WTC11 (cell line): ENCODE data around the gene TIMM29. TPM values are rescaled to one million over a fixed set of nuclear protein-coding genes. Genes with fewer than 3 reads are reported as not detected.

ENCODE experiments used
- ATAC-seq: fragments of 200-7000 bp; cut with Tn5 transposase; 2 replicates; pipeline ENCODE4 v1.10.0; 2021; ENCODE audit warnings: mild to moderate bottlenecking, moderate library complexity
- CTCF ChIA-PET: fragments of 300-600 bp; sonication (Branson Sonifier 250); formaldehyde crosslinking; loops from one replicate; lab custom pipeline; 2021; ENCODE audit warnings: antibody characterized with exemption; lab: Charles Lee
- POLR2A ChIA-PET: fragments of 350-600 bp; sonication (Branson Sonifier 250); formaldehyde crosslinking; loops from one replicate; lab custom pipeline; 2021; ENCODE audit warnings: antibody characterized with exemption; lab: Charles Lee
- DNase-seq: peaks from one replicate; pipeline ENCODE4 v3.0.0; 2021; ENCODE audit warnings: low spot score
- H3K27ac Mint-ChIP-seq: 2 replicates; pipeline ENCODE4 v1.8.0; 2021; ENCODE audit warnings: mixed read lengths
- H3K27me3 Mint-ChIP-seq: 2 replicates; pipeline ENCODE4 v1.8.0; 2021; ENCODE audit warnings: low read depth, mild to moderate bottlenecking, moderate library complexity, mixed read lengths
- H3K36me3 Mint-ChIP-seq: 2 replicates; pipeline ENCODE4 v1.8.0; 2021; ENCODE audit warnings: mixed read lengths
- H3K4me1 Mint-ChIP-seq: 2 replicates; pipeline ENCODE4 v1.8.0; 2022; ENCODE audit warnings: mixed read lengths
- H3K4me3 Mint-ChIP-seq: 2 replicates; pipeline ENCODE4 v1.8.0; 2021; ENCODE audit warnings: mild to moderate bottlenecking, moderate library complexity, mixed read lengths
- H3K9me3 Mint-ChIP-seq: 2 replicates; pipeline ENCODE4 v1.8.0; 2021; ENCODE audit warnings: mixed read lengths
- CBFB ChIP-seq: sonication (generic); formaldehyde crosslinking; IDR thresholded peaks from 2 replicates; pipeline ENCODE4 v1.8.1; 2022; ENCODE audit warnings: mild to moderate bottlenecking, low read depth, missing genetic modification reagents
- CREB1 ChIP-seq: sonication (generic); formaldehyde crosslinking; IDR thresholded peaks from 2 replicates; pipeline ENCODE4 v1.8.0; 2023; ENCODE audit warnings: mild to moderate bottlenecking, missing genetic modification reagents
- CREM ChIP-seq: sonication (generic); formaldehyde crosslinking; IDR thresholded peaks from 2 replicates; pipeline ENCODE4 v1.8.1; 2022; ENCODE audit warnings: mild to moderate bottlenecking, missing genetic modification reagents, moderate library complexity
- FOXJ3 ChIP-seq: sonication (generic); formaldehyde crosslinking; IDR thresholded peaks from 2 replicates; pipeline ENCODE4 v1.9.0; 2021; ENCODE audit warnings: missing genetic modification reagents, mild to moderate bottlenecking, borderline replicate concordance
- JAZF1 ChIP-seq: fragments of 250-450 bp; sonication (Bioruptor Pico); IDR thresholded peaks from 2 replicates; pipeline ENCODE4 v1.9.0; 2021; ENCODE audit warnings: moderate library complexity, mild to moderate bottlenecking, inconsistent platforms
- NFATC4 ChIP-seq: fragments of 250-450 bp; sonication (Bioruptor Pico); IDR thresholded peaks from 2 replicates; pipeline ENCODE4 v1.9.0; 2021; ENCODE audit warnings: mild to moderate bottlenecking
- NFE2L1 ChIP-seq: sonication (generic); formaldehyde crosslinking; IDR thresholded peaks from 2 replicates; pipeline ENCODE4 v1.8.1; 2023; ENCODE audit warnings: missing genetic modification reagents
- NR3C1 ChIP-seq: sonication (generic); formaldehyde crosslinking; conservative IDR thresholded peaks from 2 replicates; pipeline ENCODE4 v1.8.1; 2023; ENCODE audit warnings: low read depth, mild to moderate bottlenecking, missing genetic modification reagents
- SMAD3 ChIP-seq: sonication (generic); formaldehyde crosslinking; IDR thresholded peaks from 2 replicates; pipeline ENCODE4 v1.8.0; 2022; ENCODE audit warnings: missing genetic modification reagents, mild to moderate bottlenecking, borderline replicate concordance
- SOX15 ChIP-seq: fragments of 250-450 bp; sonication (Bioruptor Pico); IDR thresholded peaks from 2 replicates; pipeline ENCODE4 v1.9.0; 2021; ENCODE audit warnings: mild to moderate bottlenecking
- TP53 ChIP-seq: sonication (generic); formaldehyde crosslinking; IDR thresholded peaks from 2 replicates; pipeline ENCODE4 v1.8.1; 2023; ENCODE audit warnings: mild to moderate bottlenecking, missing genetic modification reagents
- ZNF121 ChIP-seq: sonication (generic); formaldehyde crosslinking; IDR thresholded peaks from 2 replicates; pipeline ENCODE4 v1.8.0; 2023; ENCODE audit warnings: missing genetic modification reagents
- ZNF263 ChIP-seq: sonication (generic); formaldehyde crosslinking; IDR thresholded peaks from 2 replicates; pipeline ENCODE4 v1.8.1; 2022; ENCODE audit warnings: low read depth, mild to moderate bottlenecking, moderate library complexity, missing genetic modification reagents
- ZNF423 ChIP-seq: fragments of 250-450 bp; sonication (Bioruptor Pico); IDR thresholded peaks from 2 replicates; pipeline ENCODE4 v2.1.2; 2022; ENCODE audit warnings: mild to moderate bottlenecking, moderate library complexity
- total RNA-seq: library from RNA; stranded (reverse); gene quantifications from 3 replicates; pipeline ENCODE4 v1.2.3, GENCODE V29; 2021
- TF ChIP-seq, protein P1 (sequence below): sonication (generic); formaldehyde crosslinking; IDR thresholded peaks from 2 replicates; pipeline ENCODE4 v1.8.1; 2023; ENCODE audit warnings: mild to moderate bottlenecking, missing genetic modification reagents, borderline replicate concordance
- TF ChIP-seq, protein P2 (sequence below): sonication (generic); formaldehyde crosslinking; IDR thresholded peaks from 2 replicates; pipeline ENCODE4 v1.8.0; 2022; ENCODE audit warnings: mild to moderate bottlenecking, missing genetic modification reagents
- TF ChIP-seq, protein P3 (sequence below): fragments of 250-450 bp; sonication (Bioruptor Pico); conservative IDR thresholded peaks from 2 replicates; pipeline ENCODE4 v1.9.0; 2021; ENCODE audit warnings: mild to moderate bottlenecking
- TF ChIP-seq, protein P4 (sequence below): sonication (generic); formaldehyde crosslinking; IDR thresholded peaks from 2 replicates; pipeline ENCODE4 v1.8.1; 2022; ENCODE audit warnings: missing genetic modification reagents, borderline replicate concordance

TIMM29 gene
- total RNA-seq, 1 experiment from 2014 or later: 33.8 TPM

DNA sequence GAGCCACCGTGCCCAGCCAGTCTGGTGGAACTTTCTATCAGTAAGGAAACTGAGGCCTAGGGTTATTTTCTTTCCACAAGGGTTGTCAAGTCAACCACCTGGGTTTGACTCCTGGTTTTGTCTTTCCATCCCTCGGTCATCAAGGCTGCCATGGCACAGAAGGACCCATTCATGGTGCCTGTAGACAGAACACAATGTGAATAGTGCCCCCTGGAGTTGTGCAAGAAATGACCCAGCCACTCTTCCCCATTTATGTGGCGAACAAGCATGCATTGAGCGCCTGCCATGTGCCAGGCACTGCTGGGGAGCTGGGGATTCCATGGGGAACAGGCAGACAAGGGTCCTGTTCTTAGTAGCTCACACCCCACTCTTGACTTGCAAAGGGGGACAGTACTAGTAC, 36.3 kb downstream of the TIMM29 start (continued):
- TF ChIP-seq, protein P1, sequence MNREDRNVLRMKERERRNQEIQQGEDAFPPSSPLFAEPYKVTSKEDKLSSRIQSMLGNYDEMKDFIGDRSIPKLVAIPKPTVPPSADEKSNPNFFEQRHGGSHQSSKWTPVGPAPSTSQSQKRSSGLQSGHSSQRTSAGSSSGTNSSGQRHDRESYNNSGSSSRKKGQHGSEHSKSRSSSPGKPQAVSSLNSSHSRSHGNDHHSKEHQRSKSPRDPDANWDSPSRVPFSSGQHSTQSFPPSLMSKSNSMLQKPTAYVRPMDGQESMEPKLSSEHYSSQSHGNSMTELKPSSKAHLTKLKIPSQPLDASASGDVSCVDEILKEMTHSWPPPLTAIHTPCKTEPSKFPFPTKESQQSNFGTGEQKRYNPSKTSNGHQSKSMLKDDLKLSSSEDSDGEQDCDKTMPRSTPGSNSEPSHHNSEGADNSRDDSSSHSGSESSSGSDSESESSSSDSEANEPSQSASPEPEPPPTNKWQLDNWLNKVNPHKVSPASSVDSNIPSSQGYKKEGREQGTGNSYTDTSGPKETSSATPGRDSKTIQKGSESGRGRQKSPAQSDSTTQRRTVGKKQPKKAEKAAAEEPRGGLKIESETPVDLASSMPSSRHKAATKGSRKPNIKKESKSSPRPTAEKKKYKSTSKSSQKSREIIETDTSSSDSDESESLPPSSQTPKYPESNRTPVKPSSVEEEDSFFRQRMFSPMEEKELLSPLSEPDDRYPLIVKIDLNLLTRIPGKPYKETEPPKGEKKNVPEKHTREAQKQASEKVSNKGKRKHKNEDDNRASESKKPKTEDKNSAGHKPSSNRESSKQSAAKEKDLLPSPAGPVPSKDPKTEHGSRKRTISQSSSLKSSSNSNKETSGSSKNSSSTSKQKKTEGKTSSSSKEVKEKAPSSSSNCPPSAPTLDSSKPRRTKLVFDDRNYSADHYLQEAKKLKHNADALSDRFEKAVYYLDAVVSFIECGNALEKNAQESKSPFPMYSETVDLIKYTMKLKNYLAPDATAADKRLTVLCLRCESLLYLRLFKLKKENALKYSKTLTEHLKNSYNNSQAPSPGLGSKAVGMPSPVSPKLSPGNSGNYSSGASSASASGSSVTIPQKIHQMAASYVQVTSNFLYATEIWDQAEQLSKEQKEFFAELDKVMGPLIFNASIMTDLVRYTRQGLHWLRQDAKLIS: no peak
- no peak for TF ChIP-seq FOXJ3
- TF ChIP-seq, protein P2, sequence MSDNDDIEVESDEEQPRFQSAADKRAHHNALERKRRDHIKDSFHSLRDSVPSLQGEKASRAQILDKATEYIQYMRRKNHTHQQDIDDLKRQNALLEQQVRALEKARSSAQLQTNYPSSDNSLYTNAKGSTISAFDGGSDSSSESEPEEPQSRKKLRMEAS (CRISPR knock-in tag): no peak
- no peak for TF ChIP-seq CBFB (CRISPR knock-in tag)
- TF ChIP-seq CREM (CRISPR knock-in tag): no peak
- TF ChIP-seq, protein P3, sequence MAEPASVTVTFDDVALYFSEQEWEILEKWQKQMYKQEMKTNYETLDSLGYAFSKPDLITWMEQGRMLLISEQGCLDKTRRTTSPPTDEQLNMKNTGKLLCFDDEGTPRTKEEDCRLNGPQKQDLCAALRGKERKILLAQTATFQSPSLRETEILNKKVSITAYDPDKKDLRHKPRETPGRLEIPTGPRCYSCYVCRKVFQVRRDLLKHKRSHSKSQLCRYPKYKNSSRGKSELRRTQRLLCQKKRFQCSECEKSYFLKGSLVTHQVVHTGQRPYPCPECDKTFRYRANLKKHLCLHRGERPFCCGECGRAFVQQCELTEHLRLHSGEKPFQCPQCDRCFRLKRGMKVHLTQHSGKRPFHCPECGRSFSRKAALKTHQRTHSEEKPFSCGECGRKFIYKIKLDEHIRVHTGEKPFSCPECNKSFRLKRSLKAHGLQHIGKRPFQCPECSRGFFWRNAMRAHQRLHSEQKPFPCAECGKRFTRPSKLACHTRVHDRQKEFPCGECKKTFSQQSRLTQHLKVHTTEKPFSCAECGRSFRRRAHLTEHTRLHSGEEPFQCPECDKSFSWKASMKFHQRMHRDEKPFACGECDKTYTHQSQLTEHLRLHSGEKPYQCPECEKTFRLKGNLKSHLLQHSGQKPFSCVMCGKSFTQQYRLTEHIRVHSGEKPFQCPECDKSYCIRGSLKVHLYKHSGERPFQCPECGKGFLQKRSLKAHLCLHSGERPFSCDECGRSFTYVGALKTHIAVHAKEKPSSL (CRISPR knock-in tag): no peak
- no peak for TF ChIP-seq NFE2L1
- no peak for TF ChIP-seq ZNF423 (CRISPR knock-in tag)
- TF ChIP-seq NR3C1 (CRISPR knock-in tag): no peak
- TF ChIP-seq SOX15: no peak
- no peak for TF ChIP-seq SMAD3 (CRISPR knock-in tag)
- TF ChIP-seq ZNF121: no peak

DNA sequence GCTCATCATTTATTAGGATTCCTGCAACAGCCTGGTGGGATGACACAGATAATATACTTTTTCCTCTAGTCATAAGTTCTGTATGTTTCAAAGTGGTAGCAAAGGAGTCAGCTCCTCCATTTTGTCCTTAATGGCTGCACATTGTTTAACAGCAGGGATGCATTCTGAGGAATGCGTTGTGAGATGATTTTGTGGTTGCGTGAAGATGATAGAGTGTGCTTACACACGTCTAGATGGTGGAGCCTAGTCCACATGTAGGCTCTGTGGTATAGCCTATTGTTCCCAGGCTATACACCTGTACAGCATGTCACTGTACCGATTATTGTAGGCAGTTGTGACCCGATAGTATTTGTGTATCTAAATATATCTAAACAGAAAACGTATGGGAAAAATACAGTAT, 36.8 kb downstream of the TIMM29 start:
- POLR2A ChIA-PET: no interaction called here
- peak overlapping the region; percentile 88 for H3K27ac Mint-ChIP-seq
- peaks cover 45% of the 10 kb centered on the region for H3K4me1 Mint-ChIP-seq
- no peaks in the 10 kb centered on the region for H3K9me3 Mint-ChIP-seq
- ATAC-seq: no peak
- H3K27me3 Mint-ChIP-seq: no peaks in the 10 kb centered on the region
- H3K4me3 Mint-ChIP-seq: no peak overlapping the region
- CTCF ChIA-PET: interaction anchor here (1.0 to 4.8 kb wide), 3 partner anchors 24 to 297 kb away, joined by 3 to 28 read pairs (median 4); partner anchors contain the start of gene DOCK6
- no peak for DNase-seq
- TF ChIP-seq CREB1 (CRISPR knock-in tag): no peak
- TF ChIP-seq ZNF423 (CRISPR knock-in tag): no peak
- TF ChIP-seq SMAD3 (CRISPR knock-in tag): no peak
- TF ChIP-seq, protein P4, sequence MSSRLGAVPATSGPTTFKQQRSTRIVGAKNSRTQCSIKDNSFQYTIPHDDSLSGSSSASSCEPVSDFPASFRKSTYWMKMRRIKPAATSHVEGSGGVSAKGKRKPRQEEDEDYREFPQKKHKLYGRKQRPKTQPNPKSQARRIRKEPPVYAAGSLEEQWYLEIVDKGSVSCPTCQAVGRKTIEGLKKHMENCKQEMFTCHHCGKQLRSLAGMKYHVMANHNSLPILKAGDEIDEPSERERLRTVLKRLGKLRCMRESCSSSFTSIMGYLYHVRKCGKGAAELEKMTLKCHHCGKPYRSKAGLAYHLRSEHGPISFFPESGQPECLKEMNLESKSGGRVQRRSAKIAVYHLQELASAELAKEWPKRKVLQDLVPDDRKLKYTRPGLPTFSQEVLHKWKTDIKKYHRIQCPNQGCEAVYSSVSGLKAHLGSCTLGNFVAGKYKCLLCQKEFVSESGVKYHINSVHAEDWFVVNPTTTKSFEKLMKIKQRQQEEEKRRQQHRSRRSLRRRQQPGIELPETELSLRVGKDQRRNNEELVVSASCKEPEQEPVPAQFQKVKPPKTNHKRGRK: no peak
- TF ChIP-seq NFATC4: no peak
- no peak for TF ChIP-seq CBFB (CRISPR knock-in tag)
- TF ChIP-seq JAZF1 (CRISPR knock-in tag): no peak
- no peak for TF ChIP-seq TP53 (CRISPR knock-in tag)
- no peak for TF ChIP-seq ZNF263 (CRISPR knock-in tag)
- H3K36me3 Mint-ChIP-seq: 0 out of 2 replicates have a peak, but pooled peaks cover 5% of the 10 kb centered on the region
